Hepatocyte (in vitro differentiated cells): Measurements from ENCODE around the gene M6PR. TPM values are rescaled to one million over a fixed set of nuclear protein-coding genes. Genes with fewer than 3 reads are reported as not detected.

Experiments
- DNase-seq: peaks from one replicate; pipeline ENCODE4 v3.0.0-alpha.2; 2016; ENCODE audit warnings: low spot score
- H2AFZ ChIP-seq: fragments of 200-600 bp; sonication (generic); 2 replicates; pipeline ENCODE4 v1.6.0; 2016; ENCODE audit warnings: antibody characterized with exemption, mild to moderate bottlenecking
- H3K27ac ChIP-seq: fragments of 200-600 bp; sonication (generic); 2 replicates; pipeline ENCODE4 v1.5.1; 2016; ENCODE audit warnings: mild to moderate bottlenecking
- H3K27me3 ChIP-seq: fragments of 200-600 bp; sonication (generic); 2 replicates; pipeline ENCODE4 v1.6.1; 2016
- H3K36me3 ChIP-seq: fragments of 200-600 bp; sonication (generic); replicated peaks from 2 replicates; pipeline ENCODE4 v1.5.1; 2016; ENCODE audit warnings: low read depth; ENCODE audit not compliant: insufficient read depth
- H3K4me1 ChIP-seq: fragments of 200-600 bp; sonication (generic); 2 replicates; pipeline ENCODE4 v1.5.1; 2016; ENCODE audit warnings: mild to moderate bottlenecking, moderate library complexity; ENCODE audit not compliant: insufficient read depth
- H3K4me2 ChIP-seq: fragments of 200-600 bp; sonication (generic); 2 replicates; pipeline ENCODE4 v1.6.0; 2016
- H3K4me3 ChIP-seq: fragments of 200-600 bp; sonication (generic); 2 replicates; pipeline ENCODE4 v1.5.1; 2016; ENCODE audit warnings: mild to moderate bottlenecking
- H3K79me2 ChIP-seq: fragments of 200-600 bp; sonication (generic); 2 replicates; pipeline ENCODE4 v1.6.0; 2017; ENCODE audit warnings: mild to moderate bottlenecking
- H3K9me2 ChIP-seq: fragments of 200-600 bp; sonication (generic); replicated peaks from 2 replicates; pipeline ENCODE4 v1.6.0; 2017; ENCODE audit warnings: mild to moderate bottlenecking; ENCODE audit not compliant: insufficient read depth
- H3K9me3 ChIP-seq: fragments of 200-600 bp; sonication (generic); 2 replicates; pipeline ENCODE4 v1.5.1; 2016; ENCODE audit warnings: low read depth, mild to moderate bottlenecking
- H4K20me1 ChIP-seq: fragments of 200-600 bp; sonication (generic); 2 replicates; pipeline ENCODE4 v1.6.0; 2016; ENCODE audit warnings: mild to moderate bottlenecking; ENCODE audit not compliant: insufficient read depth, poor library complexity, severe bottlenecking
- CTCF ChIP-seq: fragments of 200-600 bp; sonication (generic); IDR thresholded peaks from 2 replicates; pipeline ENCODE4 v1.5.1; 2016; ENCODE audit warnings: antibody characterized with exemption, mild to moderate bottlenecking; ENCODE audit not compliant: poor library complexity
- EZH2 ChIP-seq: fragments of 200-600 bp; sonication (generic); IDR thresholded peaks from 2 replicates; pipeline ENCODE4 v1.6.1; 2016; ENCODE audit warnings: antibody characterized with exemption, mild to moderate bottlenecking, borderline replicate concordance
- EZH2phosphoT487 ChIP-seq: fragments of 200-600 bp; sonication (generic); IDR thresholded peaks from one replicate; pipeline ENCODE4 v1.6.1; 2018; ENCODE audit warnings: antibody characterized with exemption, mild to moderate bottlenecking, low read depth, moderate library complexity; ENCODE audit not compliant: unreplicated experiment, severe bottlenecking
- WGBS: methylation state at CpG from one replicate; pipeline ENCODE4 v1.1.6; 2016; ENCODE audit warnings: low lambda C conversion rate; ENCODE audit errors: missing lambda C conversion rate; 5-methylcytosine and 5-hydroxymethylcytosine counted together
- polyA plus RNA-seq: library from polyadenylated mRNA; unstranded; fragments of >200 nt; fragmentation: Nextera tagmentation; extraction: Ambion mirVana; gene quantifications from 2 replicates; pipeline ENCODE4 v1.2.1, GENCODE V29; 2016
- total RNA-seq: library from RNA; depleted of rRNA; stranded (reverse); fragments of >200 nt; gene quantifications from 2 replicates; pipeline ENCODE4 v1.2.3, GENCODE V29; 2014

The M6PR gene
- total and polyA plus RNA-seq, 2 experiments from 2014 or later = 137 to 150 TPM

DNA sequence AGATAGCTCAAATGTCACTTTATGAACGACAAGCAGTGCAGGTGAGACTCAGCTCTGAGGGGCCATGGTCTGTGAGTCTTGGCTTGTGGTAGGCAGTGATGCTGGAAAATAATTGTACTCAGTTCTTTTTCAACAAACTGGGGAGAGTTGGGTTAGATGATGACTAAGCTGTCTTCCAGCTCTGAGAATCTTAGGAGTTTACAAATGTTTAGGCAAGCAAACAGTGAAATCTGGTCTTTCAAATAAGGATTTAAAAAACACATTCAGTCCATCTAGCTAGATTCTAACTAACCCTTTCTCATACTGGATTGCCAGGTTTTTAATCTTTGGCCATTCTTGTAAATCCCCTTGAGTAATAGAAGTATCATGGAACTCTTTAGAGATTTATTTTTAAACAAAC is 31.7 kb downstream of the M6PR start:
- Histone ChIP-seq H3K4me3 (no peak overlapping the region), H3K79me2 (peaks cover 30% of the 10 kb centered on the region), H3K9me3 (no peaks in the 10 kb centered on the region), H3K27me3 (no peaks in the 10 kb centered on the region), H3K4me2 (no peak overlapping the region), H3K27ac (no peak overlapping the region), H2AFZ (no peak overlapping the region), H4K20me1 (no peaks in the 10 kb centered on the region), H3K36me3 (no peaks in the 10 kb centered on the region), H3K4me1 (peaks cover 18% of the 10 kb centered on the region), H3K9me2 (no peaks in the 10 kb centered on the region)
- TF ChIP-seq EZH2 (no peak), CTCF (no peak), EZH2phosphoT487 (no peak)
- WGBS = 47% methylated on average over 1 of the region's 1 CpG
- DNase-seq = no peak

DNA sequence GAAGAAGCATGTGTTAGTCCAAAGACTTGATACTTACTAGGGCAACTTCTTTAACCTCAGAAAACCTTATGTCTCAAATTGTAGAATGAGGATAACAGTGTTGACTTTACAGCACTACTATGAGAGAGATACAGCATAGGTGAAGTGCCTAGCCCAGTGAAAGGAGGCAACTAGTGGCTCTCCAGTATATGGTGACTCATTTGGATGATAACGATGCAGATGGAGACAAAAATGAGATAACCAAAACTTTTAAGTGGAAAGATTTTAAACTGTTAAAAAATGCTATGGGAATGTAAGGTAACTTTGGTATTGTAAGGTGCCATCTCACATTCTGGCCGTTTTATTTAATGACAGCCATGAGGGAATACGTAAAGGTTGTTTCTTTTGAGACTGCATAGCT is 32.4 kb downstream of the M6PR start:
- H2AFZ ChIP-seq = no peak overlapping the region
- H3K4me2 ChIP-seq = no peak overlapping the region
- H3K79me2 ChIP-seq = peaks cover 30% of the 10 kb centered on the region
- no peak for DNase-seq
- peaks cover 25% of the 10 kb centered on the region for H3K4me1 ChIP-seq
- H3K27me3 ChIP-seq = no peaks in the 10 kb centered on the region
- WGBS = 84% methylated on average over 3 of the region's 3 CpGs
- no peaks in the 10 kb centered on the region for H3K9me3 ChIP-seq
- H4K20me1 ChIP-seq = no peaks in the 10 kb centered on the region
- H3K27ac ChIP-seq = no peak overlapping the region
- H3K4me3 ChIP-seq = no peak overlapping the region
- no peak for TF ChIP-seq EZH2phosphoT487
- no peak for TF ChIP-seq EZH2
- TF ChIP-seq CTCF = no peak
- H3K36me3 ChIP-seq = no peaks in the 10 kb centered on the region
- no peaks in the 10 kb centered on the region for H3K9me2 ChIP-seq

DNA sequence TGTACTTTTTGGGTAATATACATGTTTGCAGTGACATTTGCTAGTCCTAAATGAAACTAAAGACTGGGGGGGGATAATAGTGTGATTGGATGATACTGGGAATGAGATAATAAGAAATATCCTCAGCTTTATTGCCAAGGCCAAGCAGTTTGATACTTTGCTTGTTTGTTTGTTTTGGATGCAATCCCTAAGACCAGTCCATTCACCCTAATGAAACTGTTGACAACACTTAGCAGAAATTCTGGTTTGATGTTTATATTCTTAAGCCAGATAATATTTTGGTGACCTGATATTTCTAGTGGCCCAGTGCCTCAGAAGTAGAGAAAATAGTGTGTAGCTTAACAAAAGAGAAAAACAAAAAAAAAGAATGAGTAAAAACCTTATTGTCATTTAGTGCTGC is 33.3 kb downstream of the M6PR start:
- no peaks in the 10 kb centered on the region for H3K27me3 ChIP-seq
- H3K9me2 ChIP-seq = no peaks in the 10 kb centered on the region
- no peaks in the 10 kb centered on the region for H4K20me1 ChIP-seq
- TF ChIP-seq CTCF = no peak
- no peak for TF ChIP-seq EZH2phosphoT487
- TF ChIP-seq EZH2 = no peak
- H3K4me3 ChIP-seq = no peak overlapping the region
- H3K9me3 ChIP-seq = no peaks in the 10 kb centered on the region
- no peak overlapping the region for H2AFZ ChIP-seq
- peaks cover 33% of the 10 kb centered on the region for H3K4me1 ChIP-seq
- H3K79me2 ChIP-seq = peaks cover 30% of the 10 kb centered on the region
- H3K27ac ChIP-seq = no peak overlapping the region
- H3K36me3 ChIP-seq = no peaks in the 10 kb centered on the region
- DNase-seq = no peak
- peak overlapping the region; percentile 88 for H3K4me2 ChIP-seq
